Endothelial cell of umbilical vein (primary cell): ENCODE results near the gene TFG.

Experiments
- EZH2 ChIP-seq: IDR thresholded peaks from 2 replicates; pipeline ENCODE4 v1.6.1; 2012; ENCODE audit warnings: borderline replicate concordance, low read depth, mild to moderate bottlenecking, moderate library complexity, low read length, inconsistent platforms; ENCODE audit not compliant: severe bottlenecking
- FOS ChIP-seq: IDR thresholded peaks from 2 replicates; pipeline ENCODE4 v1.6.1; 2011; ENCODE audit warnings: mild to moderate bottlenecking, low read length, moderate library complexity, borderline replicate concordance; ENCODE audit not compliant: insufficient read depth
- MYC ChIP-seq: IDR thresholded peaks from one replicate; pipeline ENCODE4 v1.6.1; 2011; ENCODE audit warnings: mild to moderate bottlenecking, low read depth, low read length
- POLR2A ChIP-seq: IDR thresholded peaks from 2 replicates; pipeline ENCODE4 v1.6.1; 2012; ENCODE audit warnings: low read depth, mild to moderate bottlenecking, control low read depth, low read length
- POLR2AphosphoS5 ChIP-seq: IDR thresholded peaks from 2 replicates; pipeline ENCODE4 v1.6.1; 2012; ENCODE audit warnings: low read depth, mild to moderate bottlenecking, control low read depth, low read length, moderate library complexity; ENCODE audit not compliant: insufficient read depth
- TF ChIP-seq, protein P1 (sequence below), 2 donors: IDR thresholded peaks; 1 replicate in 1 of 2; 2 replicates in 1 of 2; pipeline ENCODE4 v1.5.1; 2011; ENCODE audit warnings: low read length in 2 of 2, mild to moderate bottlenecking in 2 of 2, moderate library complexity in 2 of 2, control low read depth in 1 of 2, inconsistent platforms in 1 of 2, low read depth in 1 of 2; ENCODE audit not compliant: insufficient read depth in 1 of 2; ENCODE audit errors: extremely low read depth in 1 of 2
- TF ChIP-seq, protein P2 (sequence below): IDR thresholded peaks from 2 replicates; pipeline ENCODE4 v1.6.1; 2011; ENCODE audit not compliant: insufficient read depth, insufficient read length

DNA sequence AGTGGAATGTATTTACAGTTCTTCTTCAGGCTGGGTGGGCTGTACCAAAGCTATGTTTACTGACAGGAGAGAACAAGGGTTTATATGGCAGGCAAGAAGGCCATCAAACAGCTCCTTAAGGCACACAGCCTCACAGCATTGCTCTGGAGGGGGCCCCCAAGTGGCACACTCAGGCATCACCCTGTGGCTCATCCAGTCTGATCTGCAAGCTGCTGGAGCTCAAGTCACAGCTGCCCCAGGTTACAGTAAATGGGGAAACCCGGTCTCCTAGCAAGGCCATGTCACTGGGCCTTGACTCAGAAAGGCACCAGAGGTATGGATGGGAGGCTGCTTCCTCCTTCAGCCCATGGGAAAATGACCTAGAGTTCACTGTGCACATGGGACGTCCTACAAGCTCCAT is 67.5 kb downstream of the TFG start:
- TF ChIP-seq MYC: no peak
- TF ChIP-seq, protein P1, sequence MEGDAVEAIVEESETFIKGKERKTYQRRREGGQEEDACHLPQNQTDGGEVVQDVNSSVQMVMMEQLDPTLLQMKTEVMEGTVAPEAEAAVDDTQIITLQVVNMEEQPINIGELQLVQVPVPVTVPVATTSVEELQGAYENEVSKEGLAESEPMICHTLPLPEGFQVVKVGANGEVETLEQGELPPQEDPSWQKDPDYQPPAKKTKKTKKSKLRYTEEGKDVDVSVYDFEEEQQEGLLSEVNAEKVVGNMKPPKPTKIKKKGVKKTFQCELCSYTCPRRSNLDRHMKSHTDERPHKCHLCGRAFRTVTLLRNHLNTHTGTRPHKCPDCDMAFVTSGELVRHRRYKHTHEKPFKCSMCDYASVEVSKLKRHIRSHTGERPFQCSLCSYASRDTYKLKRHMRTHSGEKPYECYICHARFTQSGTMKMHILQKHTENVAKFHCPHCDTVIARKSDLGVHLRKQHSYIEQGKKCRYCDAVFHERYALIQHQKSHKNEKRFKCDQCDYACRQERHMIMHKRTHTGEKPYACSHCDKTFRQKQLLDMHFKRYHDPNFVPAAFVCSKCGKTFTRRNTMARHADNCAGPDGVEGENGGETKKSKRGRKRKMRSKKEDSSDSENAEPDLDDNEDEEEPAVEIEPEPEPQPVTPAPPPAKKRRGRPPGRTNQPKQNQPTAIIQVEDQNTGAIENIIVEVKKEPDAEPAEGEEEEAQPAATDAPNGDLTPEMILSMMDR (IDR thresholded peaks at IDR 0.05; ENCODE audit: extremely low read depth in 1 of 2, insufficient read depth in 1 of 2, low read depth in 1 of 2, low read length in 2 of 2): no peak
- no peak for TF ChIP-seq POLR2A
- TF ChIP-seq, protein P2, sequence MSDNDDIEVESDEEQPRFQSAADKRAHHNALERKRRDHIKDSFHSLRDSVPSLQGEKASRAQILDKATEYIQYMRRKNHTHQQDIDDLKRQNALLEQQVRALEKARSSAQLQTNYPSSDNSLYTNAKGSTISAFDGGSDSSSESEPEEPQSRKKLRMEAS: no peak
- TF ChIP-seq POLR2AphosphoS5: no peak
- TF ChIP-seq EZH2: no peak
- TF ChIP-seq FOS: no peak
